IPS-18a (cell line): ENCODE measurements around the gene HEPN1.

Experiments used
- H3K27ac ChIP-seq: one replicate; pipeline ENCODE4 v1.5.1; 2013; ENCODE audit warnings: low read length
- H3K27me3 ChIP-seq: one replicate; pipeline ENCODE4 v1.6.1; 2013; ENCODE audit warnings: mild to moderate bottlenecking, low read length; ENCODE audit not compliant: control insufficient read depth, insufficient read depth
- H3K36me3 ChIP-seq: one replicate; pipeline ENCODE4 v1.6.1; 2013; ENCODE audit warnings: low read depth, low read length; ENCODE audit not compliant: control insufficient read depth
- H3K4me1 ChIP-seq: one replicate; pipeline ENCODE4 v1.6.1; 2013; ENCODE audit warnings: low read depth, low read length; ENCODE audit not compliant: control insufficient read depth
- H3K4me3 ChIP-seq: one replicate; pipeline ENCODE4 v1.5.1; 2013; ENCODE audit warnings: low read length
- H3K9ac ChIP-seq: one replicate; pipeline ENCODE4 v1.6.1; 2013; ENCODE audit warnings: mild to moderate bottlenecking, low read length, moderate library complexity
- H3K9me3 ChIP-seq: one replicate; pipeline ENCODE4 v1.6.1; 2013; ENCODE audit warnings: low read depth, low read length; ENCODE audit not compliant: control insufficient read depth

Gene HEPN1

DNA sequence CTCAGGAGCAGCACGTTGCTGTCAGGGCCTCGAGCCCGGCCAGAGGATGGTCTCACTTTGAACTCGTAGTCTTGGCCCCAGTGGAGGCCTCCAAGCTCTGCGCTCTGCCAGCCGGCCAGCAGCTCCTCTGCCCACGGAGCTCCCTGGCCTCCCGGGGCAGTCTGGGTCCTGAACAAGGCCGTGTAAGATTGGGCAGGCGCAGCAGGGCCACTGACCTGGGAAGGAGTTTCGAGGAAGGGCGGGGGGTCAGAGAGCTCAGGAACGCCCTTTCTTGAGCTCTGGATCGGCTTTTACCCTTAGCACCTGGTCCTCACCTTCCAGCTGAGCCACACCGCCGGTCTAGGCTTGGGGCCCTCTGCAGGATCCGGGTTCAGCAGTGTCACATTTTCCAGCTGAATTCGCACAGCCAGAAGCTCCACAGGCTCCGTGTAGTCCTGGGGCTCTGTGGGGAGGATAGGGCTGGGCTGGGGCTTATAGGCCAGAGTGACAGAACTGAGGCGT is 23.5 kb upstream of the HEPN1 start:
- H3K9ac ChIP-seq, result no peak overlapping the region
- H3K36me3 ChIP-seq, result no peaks in the 10 kb centered on the region
- peaks cover 12% of the 10 kb centered on the region for H3K4me1 ChIP-seq
- no peak overlapping the region for H3K4me3 ChIP-seq
- peaks cover 1% of the 10 kb centered on the region for H3K27me3 ChIP-seq
- no peaks in the 10 kb centered on the region for H3K9me3 ChIP-seq
- H3K27ac ChIP-seq, result no peak overlapping the region

- no peak overlapping the region for H3K27ac ChIP-seq
- H3K4me1 ChIP-seq, result peaks cover 12% of the 10 kb centered on the region
- peaks cover 4% of the 10 kb centered on the region for H3K27me3 ChIP-seq
- no peaks in the 10 kb centered on the region for H3K9me3 ChIP-seq
- H3K36me3 ChIP-seq, result no peaks in the 10 kb centered on the region
- H3K9ac ChIP-seq, result no peak overlapping the region
- H3K4me3 ChIP-seq, result no peak overlapping the region
Measured at GRCh38 chr11:124896071-124896750, 22.8 kb upstream of the HEPN1 start.

- Histone ChIP-seq H3K4me1 (peaks cover 12% of the 10 kb centered on the region), H3K27ac (no peak overlapping the region), H3K27me3 (peaks cover 4% of the 10 kb centered on the region), H3K4me3 (no peak overlapping the region), H3K9ac (no peak overlapping the region), H3K36me3 (no peaks in the 10 kb centered on the region), H3K9me3 (no peaks in the 10 kb centered on the region)
Measured at GRCh38 chr11:124896821-124897391, 22.1 kb upstream of the HEPN1 start.

GRCh38 chr11:124897674-124898262 is 21.3 kb upstream of the HEPN1 start, which contains the start of gene ROBO4:
TSS of gene ROBO4 (minus strand) at chr11:124897865. CDS start at chr11:124897795, 70 bp downstream.
- peaks cover 12% of the 10 kb centered on the region for H3K4me1 ChIP-seq
- H3K36me3 ChIP-seq, result no peaks in the 10 kb centered on the region
- no peak within 1 kb of the TSS for H3K27ac ChIP-seq
- H3K27me3 ChIP-seq, result peaks cover 4% of the 10 kb centered on the region
- no peaks in the 10 kb centered on the region for H3K9me3 ChIP-seq
- H3K4me3 ChIP-seq, result no peak within 1 kb of the TSS
- no peak within 1 kb of the TSS for H3K9ac ChIP-seq

DNA sequence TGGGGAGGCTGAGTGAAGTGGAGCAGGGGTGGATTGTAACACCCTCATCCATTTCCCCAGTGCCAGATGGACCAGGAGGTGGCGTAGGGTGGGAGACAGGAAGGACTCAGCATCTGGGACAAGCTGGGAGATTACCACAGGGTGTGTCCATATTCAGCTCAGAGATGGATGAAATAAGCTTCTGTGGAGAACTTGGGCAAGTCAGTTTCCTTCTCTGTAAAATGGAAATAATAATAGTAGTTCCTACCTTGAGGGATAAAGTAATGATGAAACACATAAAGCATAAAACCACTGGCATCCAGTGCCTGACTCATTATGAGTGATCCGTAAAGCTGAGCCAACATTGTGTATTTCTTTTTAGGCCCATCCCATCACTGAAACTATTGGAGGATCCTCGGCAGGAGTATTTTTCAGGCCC is 20.8 kb upstream of the HEPN1 start:
- Histone ChIP-seq H3K9me3 (no peaks in the 10 kb centered on the region), H3K9ac (no peak overlapping the region), H3K27ac (no peak overlapping the region), H3K4me1 (peaks cover 12% of the 10 kb centered on the region), H3K36me3 (no peaks in the 10 kb centered on the region), H3K27me3 (peaks cover 6% of the 10 kb centered on the region), H3K4me3 (no peak overlapping the region)

DNA sequence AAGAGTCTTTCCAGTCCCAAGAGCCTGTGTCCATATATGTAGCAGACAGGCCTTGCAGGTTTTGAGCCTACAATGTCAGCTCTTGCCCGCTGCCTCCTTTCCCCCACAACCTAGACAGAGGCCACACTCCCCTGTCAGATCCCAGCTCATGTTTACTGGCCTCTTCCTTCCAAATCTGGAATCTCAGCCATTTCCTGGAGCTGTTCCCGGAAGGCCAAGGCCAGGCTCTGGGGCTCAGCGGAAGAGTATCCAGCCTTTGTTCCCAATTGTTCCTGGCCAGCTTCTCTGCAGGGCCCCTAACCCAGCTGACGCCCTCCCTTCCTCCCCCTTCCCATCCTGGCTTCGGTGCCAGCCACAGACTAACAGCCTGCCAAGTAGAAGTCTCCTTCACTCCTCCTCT is 20.3 kb upstream of the HEPN1 start:
- no peaks in the 10 kb centered on the region for H3K36me3 ChIP-seq
- H3K27ac ChIP-seq, result no peak overlapping the region
- no peak overlapping the region for H3K4me3 ChIP-seq

DNA sequence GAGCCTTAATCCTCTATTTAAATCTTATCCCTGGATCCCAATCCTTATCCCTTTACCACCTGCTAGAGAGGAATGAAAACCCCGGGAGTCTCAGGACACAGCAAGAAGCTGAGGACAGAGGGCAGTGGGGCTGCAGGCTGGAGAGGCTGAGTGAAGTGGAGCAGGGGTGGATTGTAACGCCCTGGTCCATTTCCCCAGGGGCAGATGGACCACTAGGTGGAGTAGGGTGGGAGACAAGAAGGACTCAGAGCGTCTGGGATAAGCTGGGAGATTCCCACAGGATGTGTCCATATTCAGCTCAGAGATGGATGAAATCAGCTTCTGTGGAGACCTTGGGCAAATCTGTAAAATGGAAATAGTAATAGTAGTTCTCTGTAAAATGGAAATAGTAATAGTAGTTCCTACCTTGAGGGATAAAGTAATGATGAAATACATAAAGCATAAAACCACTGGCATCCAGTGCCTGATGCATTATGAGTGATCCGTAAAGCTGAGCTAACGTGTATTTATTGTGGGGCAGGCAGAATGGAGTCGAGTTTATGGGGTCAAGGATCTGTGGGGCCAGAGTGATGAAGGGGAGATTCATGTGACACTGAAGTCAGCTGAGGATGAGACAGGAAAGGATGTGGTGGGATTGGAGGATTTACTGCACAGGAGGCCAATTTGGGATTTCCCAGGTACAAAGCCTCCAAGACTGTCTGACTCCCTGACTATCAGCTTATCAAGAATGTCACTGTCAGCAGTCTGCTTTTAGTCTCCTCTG is 19.5 kb upstream of the HEPN1 start:
- no peak overlapping the region for H3K27ac ChIP-seq
- H3K27me3 ChIP-seq, result peaks cover 16% of the 10 kb centered on the region
- H3K9ac ChIP-seq, result no peak overlapping the region

More for the DNA sequence above, 20.3 kb upstream of the HEPN1 start:
- Histone ChIP-seq H3K4me1 (peaks cover 12% of the 10 kb centered on the region), H3K27me3 (peaks cover 10% of the 10 kb centered on the region), H3K9me3 (no peaks in the 10 kb centered on the region), H3K9ac (no peak overlapping the region)

DNA sequence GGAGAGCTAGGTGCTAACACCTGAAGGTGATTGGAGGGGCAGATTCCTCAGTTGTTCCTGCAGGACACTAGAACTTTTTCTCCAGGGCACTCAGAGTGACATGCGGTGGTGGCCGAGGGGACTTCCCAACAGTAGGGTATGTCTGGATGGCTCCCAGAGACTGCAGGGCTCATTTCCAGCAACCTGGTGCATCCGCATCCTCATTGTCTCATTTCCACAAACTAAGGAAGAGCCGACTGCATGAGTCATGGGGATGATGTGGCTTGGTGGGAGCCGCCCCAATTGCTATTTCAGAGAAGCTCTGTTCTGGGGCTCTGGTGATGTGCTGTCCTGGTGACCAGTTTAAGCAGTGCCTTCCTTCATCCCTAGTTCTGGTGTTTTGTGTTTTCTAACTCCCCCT is 18.6 kb upstream of the HEPN1 start:
- Histone ChIP-seq H3K36me3 (no peaks in the 10 kb centered on the region), H3K27me3 (peaks cover 16% of the 10 kb centered on the region), H3K4me3 (no peak overlapping the region), H3K4me1 (peaks cover 12% of the 10 kb centered on the region), H3K9ac (no peak overlapping the region), H3K9me3 (no peaks in the 10 kb centered on the region), H3K27ac (no peak overlapping the region)

More for the DNA sequence above, 19.5 kb upstream of the HEPN1 start:
- no peaks in the 10 kb centered on the region for H3K9me3 ChIP-seq
- H3K4me3 ChIP-seq, result no peak overlapping the region
- H3K4me1 ChIP-seq, result peaks cover 12% of the 10 kb centered on the region
- H3K36me3 ChIP-seq, result no peaks in the 10 kb centered on the region

DNA sequence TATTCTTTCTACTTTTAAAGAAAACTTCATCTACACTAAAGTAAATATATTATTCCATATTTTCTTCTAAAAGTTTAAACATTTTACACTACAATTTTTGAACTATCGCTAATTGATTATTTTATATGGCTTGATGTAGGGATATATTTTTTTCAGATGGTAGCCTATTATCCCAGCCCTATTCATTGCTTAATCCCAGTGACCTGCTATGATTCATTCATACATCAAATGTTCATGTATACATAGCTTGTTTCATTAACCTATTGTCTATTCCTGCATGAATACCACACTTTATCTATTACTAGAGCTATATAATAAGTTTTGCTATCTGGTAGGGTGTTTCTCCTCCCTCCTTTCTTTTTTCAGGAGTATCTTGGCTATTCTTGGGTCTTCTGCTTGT is 16.4 kb upstream of the HEPN1 start:
- Histone ChIP-seq H3K27me3 (peaks cover 16% of the 10 kb centered on the region), H3K9me3 (no peaks in the 10 kb centered on the region), H3K27ac (no peak overlapping the region), H3K36me3 (no peaks in the 10 kb centered on the region), H3K4me1 (peaks cover 12% of the 10 kb centered on the region), H3K4me3 (no peak overlapping the region), H3K9ac (no peak overlapping the region)

GRCh38 chr11:124915541-124916369 is 3.3 kb upstream of the HEPN1 start:
- H3K27ac ChIP-seq, result no peak overlapping the region

GRCh38 chr11:124916370-124916710 is 2.7 kb upstream of the HEPN1 start:
- Histone ChIP-seq H3K36me3 (no peaks in the 10 kb centered on the region), H3K27me3 (peaks cover 31% of the 10 kb centered on the region), H3K27ac (no peak overlapping the region), H3K4me3 (no peak overlapping the region), H3K9ac (no peak overlapping the region), H3K9me3 (peaks cover 4% of the 10 kb centered on the region), H3K4me1 (no peaks in the 10 kb centered on the region)

More at GRCh38 chr11:124915541-124916369, 3.3 kb upstream of the HEPN1 start:
- no peaks in the 10 kb centered on the region for H3K4me1 ChIP-seq
- H3K4me3 ChIP-seq, result no peak overlapping the region
- peaks cover 4% of the 10 kb centered on the region for H3K9me3 ChIP-seq
- H3K36me3 ChIP-seq, result no peaks in the 10 kb centered on the region
- no peak overlapping the region for H3K9ac ChIP-seq
- H3K27me3 ChIP-seq, result peaks cover 26% of the 10 kb centered on the region
